ENCODE measurements around the gene MCM3AP.

Gene MCM3AP

GRCh38 chr21:46216132-46216747 lies 69.2 kb downstream of the MCM3AP start:
- DNase-seq (ENCODE audit: low spot score), result no peak

- DNase-seq (ENCODE audit: low spot score), result no peak
Observed at GRCh38 chr21:46215436-46216131, 69.8 kb downstream of the MCM3AP start.

GRCh38 chr21:46214478-46215340 lies 70.7 kb downstream of the MCM3AP start:
- no peak for DNase-seq (ENCODE audit: low spot score)

- DNase-seq (ENCODE audit: low spot score), result no peak
Observed at GRCh38 chr21:46213620-46214286, 71.7 kb downstream of the MCM3AP start.

GRCh38 chr21:46212721-46213484 lies 72.5 kb downstream of the MCM3AP start:
- no peak for DNase-seq (ENCODE audit: low spot score)

- DNase-seq (ENCODE audit: low spot score), result no peak
Observed at GRCh38 chr21:46211786-46212720, 73.4 kb downstream of the MCM3AP start.

- DNase-seq (ENCODE audit: low spot score), result no peak
Observed at GRCh38 chr21:46211376-46211775, 74.0 kb downstream of the MCM3AP start.

GRCh38 chr21:46210378-46211136 lies 74.9 kb downstream of the MCM3AP start:
- no peak for DNase-seq (ENCODE audit: low spot score)

- DNase-seq (ENCODE audit: low spot score), result no peak
Observed at GRCh38 chr21:46208761-46209721, 76.4 kb downstream of the MCM3AP start.

- DNase-seq (ENCODE audit: low spot score), result no peak
Observed at GRCh38 chr21:46207920-46208591, 77.4 kb downstream of the MCM3AP start.

- no peak for DNase-seq (ENCODE audit: low spot score)
Observed at GRCh38 chr21:46207006-46207919, 78.1 kb downstream of the MCM3AP start.

GRCh38 chr21:46206163-46207005 lies 79.0 kb downstream of the MCM3AP start:
- DNase-seq (ENCODE audit: low spot score), result no peak

- no peak for DNase-seq (ENCODE audit: low spot score)
Observed at GRCh38 chr21:46205766-46206162, 79.6 kb downstream of the MCM3AP start.

- DNase-seq (ENCODE audit: low spot score), result no peak
Observed at GRCh38 chr21:46205166-46205565, 80.2 kb downstream of the MCM3AP start.

- no peak for DNase-seq (ENCODE audit: low spot score)
Observed at GRCh38 chr21:46203203-46203600, 82.2 kb downstream of the MCM3AP start.

Measured in LoVo (cell line).